Stimulated activated naive B cell treated with anti-CD40 and anti-IgM and Interleukin-4, amounts not matched to agents 10 μg/mL and 1 μg/mL and 100 μg/mL, for 72 hours (primary cell): ENCODE data around the gene COQ7.

Source experiments
- ATAC-seq, 2 donors: fragments of 150-1000 bp; cut with Tn5 transposase; replicated peaks; 2 replicates each; pipeline ENCODE4 v1.10.0; 2021; ENCODE audit warnings: moderate library complexity in 1 of 2
- DNase-seq: peaks from one replicate; pipeline ENCODE4 v3.0.0; 2021
- H3K27ac Mint-ChIP-seq: one replicate; pipeline ENCODE4 v1.8.0; 2022; ENCODE audit warnings: mild to moderate bottlenecking, mixed read lengths
- H3K27me3 Mint-ChIP-seq, 2 donors: one replicate each; pipeline ENCODE4 v1.8.0; 2022; ENCODE audit warnings: mixed read lengths in 2 of 2
- H3K36me3 Mint-ChIP-seq, 2 donors: one replicate each; pipeline ENCODE4 v1.8.0; 2022; ENCODE audit warnings: mixed read lengths in 2 of 2, mild to moderate bottlenecking in 1 of 2
- H3K4me1 Mint-ChIP-seq, 2 donors: one replicate each; pipeline ENCODE4 v1.8.0; 2022; ENCODE audit warnings: mixed read lengths in 2 of 2, mild to moderate bottlenecking in 1 of 2
- H3K4me3 Mint-ChIP-seq, 2 donors: one replicate each; pipeline ENCODE4 v1.8.0; 2022; ENCODE audit warnings: mild to moderate bottlenecking in 2 of 2, mixed read lengths in 2 of 2, moderate library complexity in 1 of 2
- H3K9me3 Mint-ChIP-seq, 2 donors: one replicate each; pipeline ENCODE4 v1.8.0; 2022; ENCODE audit warnings: mixed read lengths in 2 of 2, mild to moderate bottlenecking in 1 of 2

The COQ7 gene

GRCh38 chr16:19093631-19094541 is 26.5 kb downstream of the COQ7 start:
- DNase-seq = no peak
- no peak for ATAC-seq
- H3K27me3 Mint-ChIP-seq = peaks cover 0 to 22% of the 10 kb centered on the region in 2 donors
- peak overlapping the region in 1 of 2 donors; percentile 30 for H3K4me3 Mint-ChIP-seq
- H3K4me1 Mint-ChIP-seq = peaks cover 15 to 20% of the 10 kb centered on the region in 2 donors
- H3K36me3 Mint-ChIP-seq = peaks cover 22 to 37% of the 10 kb centered on the region in 2 donors
- peaks cover 21 to 22% of the 10 kb centered on the region in 2 donors for H3K9me3 Mint-ChIP-seq
- peak overlapping the region; percentile 60 for H3K27ac Mint-ChIP-seq

GRCh38 chr16:19094542-19095365 is 27.3 kb downstream of the COQ7 start:
- H3K27ac Mint-ChIP-seq = no peak overlapping the region
- H3K27me3 Mint-ChIP-seq = peaks cover 0 to 19% of the 10 kb centered on the region in 2 donors
- DNase-seq (no peak), ATAC-seq (peak; percentile 51 to 61)
- H3K4me3 Mint-ChIP-seq = no peak overlapping the region
- H3K9me3 Mint-ChIP-seq = peaks cover 21 to 22% of the 10 kb centered on the region in 2 donors
- H3K36me3 Mint-ChIP-seq = peaks cover 22 to 33% of the 10 kb centered on the region in 2 donors
- peaks cover 15 to 20% of the 10 kb centered on the region in 2 donors for H3K4me1 Mint-ChIP-seq

- Mint-ChIP-seq H3K4me3 (peak overlapping the region in 1 of 2 donors; percentile 16), H3K27ac (peak overlapping the region; percentile 56), H3K36me3 (peaks cover 22 to 31% of the 10 kb centered on the region in 2 donors), H3K4me1 (peaks cover 15 to 20% of the 10 kb centered on the region in 2 donors), H3K27me3 (peaks cover 0 to 18% of the 10 kb centered on the region in 2 donors), H3K9me3 (peaks cover 21 to 22% of the 10 kb centered on the region in 2 donors)
- ATAC-seq (peak; percentile 88 to 91), DNase-seq (peak; percentile 36)
Measured at GRCh38 chr16:19095654-19096053, 28.2 kb downstream of the COQ7 start.

GRCh38 chr16:19098173-19098572 is 30.8 kb downstream of the COQ7 start:
- H3K4me1 Mint-ChIP-seq = peaks cover 15 to 16% of the 10 kb centered on the region in 2 donors
- H3K36me3 Mint-ChIP-seq = peaks cover 11 to 14% of the 10 kb centered on the region in 2 donors
- H3K4me3 Mint-ChIP-seq = no peak overlapping the region
- peaks cover 10 to 12% of the 10 kb centered on the region in 2 donors for H3K9me3 Mint-ChIP-seq
- no peak for ATAC-seq
- peaks cover 4 to 18% of the 10 kb centered on the region in 2 donors for H3K27me3 Mint-ChIP-seq
- DNase-seq = no peak
- H3K27ac Mint-ChIP-seq = no peak overlapping the region

- no peak for DNase-seq
- H3K9me3 Mint-ChIP-seq = peaks cover 6% of the 10 kb centered on the region in 2 donors
- H3K36me3 Mint-ChIP-seq = peaks cover 7% of the 10 kb centered on the region in 2 donors
- H3K27me3 Mint-ChIP-seq = peaks cover 4 to 12% of the 10 kb centered on the region in 2 donors
- H3K4me3 Mint-ChIP-seq = no peak overlapping the region
- peaks cover 2 to 14% of the 10 kb centered on the region in 2 donors for H3K4me1 Mint-ChIP-seq
- no peak for ATAC-seq
- no peak overlapping the region for H3K27ac Mint-ChIP-seq
Measured at GRCh38 chr16:19102187-19102872, 34.9 kb downstream of the COQ7 start.

GRCh38 chr16:19104607-19105006 is 37.2 kb downstream of the COQ7 start:
- no peak for DNase-seq
- H3K27me3 Mint-ChIP-seq = peaks cover 0 to 4% of the 10 kb centered on the region in 2 donors
- ATAC-seq = no peak
- no peaks in the 10 kb centered on the region for H3K9me3 Mint-ChIP-seq
- H3K4me1 Mint-ChIP-seq = peaks cover 12 to 32% of the 10 kb centered on the region in 2 donors
- no peaks in the 10 kb centered on the region for H3K36me3 Mint-ChIP-seq
- H3K4me3 Mint-ChIP-seq = no peak overlapping the region
- H3K27ac Mint-ChIP-seq = no peak overlapping the region

- H3K4me3 Mint-ChIP-seq = no peak overlapping the region
- H3K27me3 Mint-ChIP-seq = peaks cover 0 to 4% of the 10 kb centered on the region in 2 donors
- no peaks in the 10 kb centered on the region for H3K9me3 Mint-ChIP-seq
- DNase-seq = no peak
- H3K27ac Mint-ChIP-seq = no peak overlapping the region
- ATAC-seq = no peak
- H3K4me1 Mint-ChIP-seq = peaks cover 12 to 32% of the 10 kb centered on the region in 2 donors
- no peaks in the 10 kb centered on the region for H3K36me3 Mint-ChIP-seq
Measured at GRCh38 chr16:19105131-19105530, 37.7 kb downstream of the COQ7 start.

DNA sequence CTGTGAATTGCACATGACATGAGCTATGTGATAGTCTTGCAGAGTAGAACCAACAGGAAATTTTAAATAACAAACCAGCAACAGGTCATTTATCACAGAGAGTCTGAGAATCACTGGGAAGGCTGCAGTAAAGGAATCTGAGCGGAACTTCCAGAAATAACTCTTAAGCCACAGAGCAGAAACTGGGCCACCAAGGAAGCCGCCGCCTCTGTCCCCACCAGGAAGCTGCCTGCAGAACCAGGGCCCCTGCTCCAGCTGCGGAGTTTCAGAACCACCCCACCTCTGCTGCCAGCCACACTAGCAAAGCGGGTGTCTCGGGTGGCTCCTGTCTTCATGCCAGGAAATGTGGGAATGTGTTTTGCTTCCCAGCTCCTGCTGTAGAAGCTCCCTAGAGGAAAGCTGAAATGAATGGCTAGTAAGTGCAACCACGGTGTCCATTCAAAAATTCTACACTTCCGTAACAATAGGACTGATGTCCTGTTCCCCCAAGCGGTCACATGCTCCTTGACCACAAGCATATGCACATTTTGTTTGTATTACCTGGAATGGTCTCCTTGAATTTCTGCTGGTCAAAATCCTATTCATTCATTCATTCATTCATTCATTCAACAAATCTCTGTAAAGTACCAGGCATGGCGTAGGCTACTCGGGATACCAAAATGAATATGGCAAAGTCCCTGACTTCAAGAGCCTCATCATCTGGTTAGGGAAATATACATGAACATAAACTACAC is 38.6 kb downstream of the COQ7 start:
- ATAC-seq = no peak
- peaks cover 12 to 32% of the 10 kb centered on the region in 2 donors for H3K4me1 Mint-ChIP-seq

DNA sequence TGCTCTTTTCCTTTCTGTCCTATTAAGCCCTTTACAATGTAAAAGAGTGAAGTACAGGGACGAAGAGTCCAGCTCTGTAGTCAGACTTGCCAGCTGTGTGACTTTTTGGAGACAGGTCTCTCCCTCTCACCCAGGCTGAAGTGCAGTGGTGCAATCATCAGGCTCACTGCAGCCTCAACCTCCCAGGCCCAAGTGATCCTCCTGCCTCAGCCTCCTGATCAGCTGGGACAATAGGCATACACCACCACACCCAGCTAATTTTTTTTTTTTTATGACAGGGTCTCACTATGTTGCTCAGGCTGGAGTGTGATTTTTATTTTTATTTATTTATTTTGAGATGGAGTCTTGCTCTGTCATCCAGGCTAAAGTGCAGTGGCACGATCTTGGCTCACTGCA is 39.2 kb downstream of the COQ7 start:
- no peaks in the 10 kb centered on the region for H3K36me3 Mint-ChIP-seq
- no peak overlapping the region for H3K27ac Mint-ChIP-seq
- no peaks in the 10 kb centered on the region for H3K27me3 Mint-ChIP-seq
- no peak for DNase-seq
- ATAC-seq = no peak
- H3K9me3 Mint-ChIP-seq = no peaks in the 10 kb centered on the region
- H3K4me1 Mint-ChIP-seq = peaks cover 12 to 32% of the 10 kb centered on the region in 2 donors
- H3K4me3 Mint-ChIP-seq = no peak overlapping the region

More for the DNA sequence above, 38.6 kb downstream of the COQ7 start:
- H3K36me3 Mint-ChIP-seq = no peaks in the 10 kb centered on the region
- H3K27me3 Mint-ChIP-seq = peaks cover 0 to 2% of the 10 kb centered on the region in 2 donors
- H3K27ac Mint-ChIP-seq = no peak overlapping the region
- DNase-seq = no peak
- H3K4me3 Mint-ChIP-seq = no peak overlapping the region
- no peaks in the 10 kb centered on the region for H3K9me3 Mint-ChIP-seq

GRCh38 chr16:19108409-19109287 is 41.2 kb downstream of the COQ7 start:
- Mint-ChIP-seq H3K4me3 (no peak overlapping the region), H3K36me3 (peaks cover 0 to 5% of the 10 kb centered on the region in 2 donors), H3K27ac (peak overlapping the region; percentile 4), H3K9me3 (no peaks in the 10 kb centered on the region), H3K4me1 (peaks cover 19 to 47% of the 10 kb centered on the region in 2 donors), H3K27me3 (peaks cover 5 to 12% of the 10 kb centered on the region in 2 donors)
- peak in 1 of 2 donors; percentile 16 for ATAC-seq
- DNase-seq = no peak

- no peak overlapping the region for H3K4me3 Mint-ChIP-seq
- no peak overlapping the region for H3K27ac Mint-ChIP-seq
Measured at GRCh38 chr16:19109288-19109664, 41.9 kb downstream of the COQ7 start.

GRCh38 chr16:19110537-19111360 is 43.3 kb downstream of the COQ7 start:
- Mint-ChIP-seq H3K36me3 (peaks cover 6 to 8% of the 10 kb centered on the region in 2 donors), H3K27ac (no peak overlapping the region), H3K4me3 (no peak overlapping the region), H3K4me1 (peaks cover 22 to 52% of the 10 kb centered on the region in 2 donors), H3K27me3 (peaks cover 5 to 12% of the 10 kb centered on the region in 2 donors), H3K9me3 (no peaks in the 10 kb centered on the region)
- DNase-seq (no peak), ATAC-seq (no peak)

More at GRCh38 chr16:19109288-19109664, 41.9 kb downstream of the COQ7 start:
- peaks cover 19 to 48% of the 10 kb centered on the region in 2 donors for H3K4me1 Mint-ChIP-seq
- H3K36me3 Mint-ChIP-seq = peaks cover 0 to 5% of the 10 kb centered on the region in 2 donors
- no peak for DNase-seq
- ATAC-seq = no peak
- peaks cover 5 to 12% of the 10 kb centered on the region in 2 donors for H3K27me3 Mint-ChIP-seq
- H3K9me3 Mint-ChIP-seq = no peaks in the 10 kb centered on the region
